Subcutaneous adipose tissue (tissue), 4 donors: ENCODE measurements around the gene BAHCC1. TPM values are rescaled to one million over a fixed set of nuclear protein-coding genes. Genes with fewer than 3 reads are reported as not detected.

Experiments
- CTCF ChIP-seq: fragments of 450-650 bp; IDR thresholded peaks from one replicate; pipeline ENCODE4 v1.5.1; 2016; ENCODE audit warnings: low read depth, mild to moderate bottlenecking, control low read depth, antibody characterized with exemption, moderate library complexity
- total RNA-seq, 4 donors: library from RNA; depleted of rRNA; stranded (reverse); fragments of >200 nt; gene quantifications; one replicate each; pipeline ENCODE4 v1.1.0, GENCODE V29; 2016

BAHCC1 gene
- total RNA-seq, 4 donors from 2014 or later: 2.6 to 24.1 (median 5.7) TPM

GRCh38 chr17:81373536-81374160, 21.6 kb upstream of the BAHCC1 start:
- no peak for TF ChIP-seq CTCF

- no peak for TF ChIP-seq CTCF
Measured at GRCh38 chr17:81374890-81375289, 20.4 kb upstream of the BAHCC1 start.

- no peak for TF ChIP-seq CTCF
Measured at GRCh38 chr17:81376946-81377714, 18.1 kb upstream of the BAHCC1 start.

- TF ChIP-seq CTCF: no peak
Measured at GRCh38 chr17:81378941-81379511, 16.2 kb upstream of the BAHCC1 start.

- no peak for TF ChIP-seq CTCF
Measured at GRCh38 chr17:81379523-81379942, 15.7 kb upstream of the BAHCC1 start.

GRCh38 chr17:81380131-81380530, 15.1 kb upstream of the BAHCC1 start:
- TF ChIP-seq CTCF: no peak
